C4-2B (cell line): ENCODE data around the gene SGPL1.

Source experiments
- H3K27ac ChIP-seq: fragments of 450-650 bp; 2 replicates; pipeline ENCODE4 v1.5.1; 2017
- CTCF ChIP-seq: fragments of 450-650 bp; conservative IDR thresholded peaks from 2 replicates; pipeline ENCODE4 v1.5.1; 2017; ENCODE audit warnings: mild to moderate bottlenecking
- ZFX ChIP-seq: fragments of 450-650 bp; IDR thresholded peaks from 2 replicates; pipeline ENCODE4 v1.6.1; 2017

Gene SGPL1

GRCh38 chr10:70923696-70924095 lies 107.9 kb downstream of the SGPL1 start:
- TF ChIP-seq ZFX (no peak), CTCF (no peak)
- no peak overlapping the region for H3K27ac ChIP-seq

- TF ChIP-seq ZFX (no peak), CTCF (peak; percentile 98)
- H3K27ac ChIP-seq, result no peak overlapping the region
Measured at GRCh38 chr10:70925377-70926225, 109.9 kb downstream of the SGPL1 start.

- no peak overlapping the region for H3K27ac ChIP-seq
- TF ChIP-seq CTCF, result no peak
- no peak for TF ChIP-seq ZFX
Measured at GRCh38 chr10:70926226-70927000, 110.7 kb downstream of the SGPL1 start.

- TF ChIP-seq CTCF (no peak), ZFX (no peak)
- H3K27ac ChIP-seq, result no peak overlapping the region
Measured at GRCh38 chr10:70927189-70927943, 111.6 kb downstream of the SGPL1 start.

- TF ChIP-seq ZFX (no peak), CTCF (no peak)
- no peak overlapping the region for H3K27ac ChIP-seq
Measured at GRCh38 chr10:70928140-70928539, 112.4 kb downstream of the SGPL1 start.

- no peak overlapping the region for H3K27ac ChIP-seq
- TF ChIP-seq CTCF, result no peak
- TF ChIP-seq ZFX, result no peak
Measured at GRCh38 chr10:70930263-70931000, 114.7 kb downstream of the SGPL1 start.
